Right atrium auricular region (tissue), 2 donors: ENCODE data around the gene HES5. TPM values are rescaled to one million over a fixed set of nuclear protein-coding genes. Genes with fewer than 3 reads are reported as not detected.

Source experiments
- DNase-seq: peaks from one replicate; pipeline ENCODE4 v3.0.0-alpha.2; 2019; ENCODE audit warnings: low spot score
- H3K27ac ChIP-seq, 2 donors: fragments of 200-600 bp; sonication (generic); 1 replicate in 1 of 2; 2 replicates in 1 of 2; pipeline ENCODE4 v1.5.1; 2016 to 2019
- H3K27me3 ChIP-seq, 2 donors: fragments of 200-600 bp; sonication (generic); one replicate each; pipeline versions ENCODE4 v1.5.1 to v1.6.0; 2017 to 2019
- H3K36me3 ChIP-seq: fragments of 200-600 bp; sonication (generic); one replicate; pipeline ENCODE4 v1.5.1; 2016
- H3K4me1 ChIP-seq, 2 donors: fragments of 200-600 bp; sonication (generic); one replicate each; pipeline versions ENCODE4 v1.5.1 to v1.6.0; 2017 to 2019
- H3K4me3 ChIP-seq, 2 donors: fragments of 200-600 bp; sonication (generic); 1 replicate in 1 of 2; 2 replicates in 1 of 2; pipeline ENCODE4 v1.5.1; 2017 to 2019; ENCODE audit warnings: mild to moderate bottlenecking in 1 of 2, moderate library complexity in 1 of 2
- H3K9me3 ChIP-seq, 2 donors: fragments of 200-600 bp; sonication (generic); one replicate each; pipeline ENCODE4 v1.5.1; 2019
- CTCF ChIP-seq, 2 donors: fragments of 200-600 bp; sonication (generic); IDR thresholded peaks; one replicate each; pipeline ENCODE4 v1.5.1; 2019; ENCODE audit warnings: antibody characterized with exemption in 2 of 2
- total RNA-seq, 2 donors: library from RNA; depleted of rRNA; stranded (reverse); fragments of >200 nt; gene quantifications; one replicate each; pipeline ENCODE4 v1.1.0, GENCODE V29; 2016

The HES5 gene
- total RNA-seq, 2 donors from 2014 or later, result not detected

- Histone ChIP-seq H3K36me3 (no peaks in the 10 kb centered on the region), H3K4me3 (peak overlapping the region; percentile 19 to 46), H3K27me3 (no peaks in the 10 kb centered on the region), H3K4me1 (peaks cover 0 to 62% of the 10 kb centered on the region in 2 donors), H3K27ac (peak overlapping the region; percentile 43 to 79), H3K9me3 (no peaks in the 10 kb centered on the region)
- no peak for DNase-seq
- TF ChIP-seq CTCF (IDR thresholded peaks at IDR 0.05), result peak in 1 of 2 donors; percentile 16
Observed at GRCh38 chr1:2528966-2529783, 888 bp downstream of the HES5 start.

GRCh38 chr1:2528611-2528965 is 1.5 kb downstream of the HES5 start:
- Histone ChIP-seq H3K27me3 (no peaks in the 10 kb centered on the region), H3K4me1 (peaks cover 0 to 68% of the 10 kb centered on the region in 2 donors)

GRCh38 chr1:2528016-2528415 is 2.0 kb downstream of the HES5 start:
- H3K36me3 ChIP-seq, result no peaks in the 10 kb centered on the region
- no peaks in the 10 kb centered on the region for H3K9me3 ChIP-seq
- H3K27me3 ChIP-seq, result no peaks in the 10 kb centered on the region
- peaks cover 0 to 74% of the 10 kb centered on the region in 2 donors for H3K4me1 ChIP-seq
- DNase-seq, result no peak
- H3K4me3 ChIP-seq, result no peak overlapping the region
- peak overlapping the region; percentile 79 for H3K27ac ChIP-seq
- no peak for TF ChIP-seq CTCF (IDR thresholded peaks at IDR 0.05)

More at GRCh38 chr1:2528611-2528965, 1.5 kb downstream of the HES5 start:
- TF ChIP-seq CTCF (IDR thresholded peaks at IDR 0.05), result no peak
- Histone ChIP-seq H3K27ac (peak overlapping the region; percentile 79), H3K9me3 (no peaks in the 10 kb centered on the region), H3K36me3 (no peaks in the 10 kb centered on the region), H3K4me3 (peak overlapping the region in 1 of 2 donors; percentile 46)
- DNase-seq, result no peak

GRCh38 chr1:2527556-2527860 is 2.6 kb downstream of the HES5 start:
- H3K4me3 ChIP-seq, result no peak overlapping the region
- H3K9me3 ChIP-seq, result no peaks in the 10 kb centered on the region

GRCh38 chr1:2526824-2527555 is 3.1 kb downstream of the HES5 start:
- Histone ChIP-seq H3K4me1 (peaks cover 0 to 76% of the 10 kb centered on the region in 2 donors), H3K4me3 (peak overlapping the region; percentile 61 to 97)

More at GRCh38 chr1:2527556-2527860, 2.6 kb downstream of the HES5 start:
- Histone ChIP-seq H3K36me3 (no peaks in the 10 kb centered on the region), H3K27me3 (no peaks in the 10 kb centered on the region), H3K4me1 (peaks cover 0 to 76% of the 10 kb centered on the region in 2 donors), H3K27ac (peak overlapping the region; percentile 79)
- DNase-seq, result no peak
- no peak for TF ChIP-seq CTCF (IDR thresholded peaks at IDR 0.05)

More at GRCh38 chr1:2526824-2527555, 3.1 kb downstream of the HES5 start:
- DNase-seq, result no peak
- Histone ChIP-seq H3K9me3 (no peaks in the 10 kb centered on the region), H3K36me3 (no peaks in the 10 kb centered on the region), H3K27ac (peak overlapping the region; percentile 79), H3K27me3 (no peaks in the 10 kb centered on the region)
- no peak for TF ChIP-seq CTCF (IDR thresholded peaks at IDR 0.05)
